ENCODE measurements around the gene C10orf90.

The C10orf90 gene

GRCh38 chr10:126459032-126459831, 211.3 kb downstream of the C10orf90 start:
- no peak for DNase-seq

- DNase-seq, result no peak
Measured at GRCh38 chr10:126458466-126458865, 212.0 kb downstream of the C10orf90 start.

GRCh38 chr10:126456632-126457031, 213.9 kb downstream of the C10orf90 start:
- no peak for DNase-seq

GRCh38 chr10:126455766-126456405, 214.6 kb downstream of the C10orf90 start:
- DNase-seq, result no peak

GRCh38 chr10:126455036-126455765, 215.3 kb downstream of the C10orf90 start:
- DNase-seq, result no peak

GRCh38 chr10:126454045-126454751, 216.3 kb downstream of the C10orf90 start:
- no peak for DNase-seq

GRCh38 chr10:126452245-126452644, 218.2 kb downstream of the C10orf90 start:
- DNase-seq, result no peak

GRCh38 chr10:126448091-126448490, 222.4 kb downstream of the C10orf90 start:
- no peak for DNase-seq

- DNase-seq, result no peak
Measured at GRCh38 chr10:126439942-126440341, 230.6 kb downstream of the C10orf90 start.

- DNase-seq, result no peak
Measured at GRCh38 chr10:126438407-126438783, 232.1 kb downstream of the C10orf90 start.

GRCh38 chr10:126437635-126438406, 232.7 kb downstream of the C10orf90 start:
- no peak for DNase-seq

GRCh38 chr10:126434235-126434634, 236.3 kb downstream of the C10orf90 start:
- no peak for DNase-seq

GRCh38 chr10:126433351-126433750, 237.1 kb downstream of the C10orf90 start:
- DNase-seq, result no peak

GRCh38 chr10:126432507-126432906, 238.0 kb downstream of the C10orf90 start:
- DNase-seq, result no peak

GRCh38 chr10:126431816-126432215, 238.7 kb downstream of the C10orf90 start:
- no peak for DNase-seq

- no peak for DNase-seq
Measured at GRCh38 chr10:126430512-126430911, 240.0 kb downstream of the C10orf90 start.

- no peak for DNase-seq
Measured at GRCh38 chr10:126429275-126429674, 241.2 kb downstream of the C10orf90 start.

- DNase-seq, result no peak
Measured at GRCh38 chr10:126425489-126426065, 244.9 kb downstream of the C10orf90 start.

- DNase-seq, result no peak
Measured at GRCh38 chr10:126425032-126425431, 245.5 kb downstream of the C10orf90 start.

GRCh38 chr10:126423732-126424491, 246.6 kb downstream of the C10orf90 start:
- no peak for DNase-seq

GRCh38 chr10:126422567-126422966, 247.9 kb downstream of the C10orf90 start:
- no peak for DNase-seq

Measured in NCI-H2029 treated with DMSO at 0.1 percent for 48 hours (cell line).